GM21825 (cell line): Measurements from ENCODE around the gene GNAT1.
"Not testable (repeated sequence)": the region's sequence is repeated elsewhere in the genome, so short reads cannot be mapped to it uniquely, and the experiment has no call there.

ENCODE experiments used
- ATAC-seq: cut with Tn5 transposase; IDR thresholded peaks from one replicate; pipeline ENCODE4 v1.9.1; 2021; ENCODE audit warnings: mild to moderate bottlenecking, moderate library complexity; ENCODE audit not compliant: unreplicated experiment

GNAT1 gene

DNA sequence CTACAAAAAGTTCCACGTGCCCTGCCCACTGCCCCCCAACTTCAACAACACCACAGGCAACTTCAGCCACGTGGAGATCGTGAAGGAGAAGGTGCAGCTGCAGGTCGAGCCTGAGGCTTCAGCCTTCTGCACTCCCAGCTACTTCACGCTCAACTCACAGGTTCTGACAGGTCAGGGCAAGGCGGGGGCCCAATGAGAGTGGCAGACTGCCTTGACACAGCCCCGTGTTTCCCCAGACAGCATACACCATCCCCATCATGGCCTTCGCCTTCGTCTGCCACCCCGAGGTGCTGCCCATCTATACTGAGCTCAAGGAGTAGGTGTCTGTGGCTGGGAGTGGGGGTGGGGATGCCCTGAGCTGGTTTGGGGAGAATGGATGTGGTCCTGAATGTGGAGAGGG is 26.3 kb downstream of the GNAT1 start:
- ATAC-seq = no peak

DNA sequence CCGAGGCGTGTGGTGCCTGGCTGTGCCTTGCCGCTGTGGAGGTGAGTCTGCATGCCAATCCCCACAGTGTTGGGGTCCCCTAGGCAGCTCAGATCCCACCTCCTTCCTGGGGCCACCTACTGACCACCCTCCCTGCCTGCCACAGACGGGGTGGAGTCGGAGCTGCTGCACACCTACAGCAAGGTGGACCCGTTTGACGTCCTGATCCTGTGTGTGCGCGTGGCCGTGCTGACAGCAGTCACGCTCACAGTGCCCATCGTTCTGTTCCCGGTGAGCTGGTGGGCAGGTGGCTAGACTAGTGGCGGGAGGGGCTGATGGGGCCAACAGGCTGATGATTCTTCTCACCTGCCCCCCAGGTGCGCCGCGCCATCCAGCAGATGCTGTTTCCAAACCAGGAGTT is 27.0 kb downstream of the GNAT1 start:
- ATAC-seq = no peak

DNA sequence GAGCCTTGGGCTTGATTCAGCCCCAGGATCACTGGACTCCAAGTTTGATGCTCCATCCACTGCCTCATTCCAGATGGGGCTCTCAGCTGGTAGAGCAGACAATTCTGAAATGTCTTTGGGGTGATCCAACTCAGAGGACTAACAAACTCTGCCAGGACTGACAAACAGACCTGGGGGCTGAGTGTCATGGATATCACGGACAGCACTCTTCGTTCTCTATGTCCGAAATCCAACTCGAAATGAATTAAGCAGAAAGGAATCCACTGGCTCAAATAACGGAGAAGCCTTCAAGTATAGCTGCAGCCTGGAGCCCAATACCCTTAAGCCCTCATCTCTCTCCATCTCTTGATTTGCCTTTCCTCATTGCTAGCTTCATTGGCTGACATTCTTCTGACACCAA is 27.9 kb downstream of the GNAT1 start:
- ATAC-seq = no peak

DNA sequence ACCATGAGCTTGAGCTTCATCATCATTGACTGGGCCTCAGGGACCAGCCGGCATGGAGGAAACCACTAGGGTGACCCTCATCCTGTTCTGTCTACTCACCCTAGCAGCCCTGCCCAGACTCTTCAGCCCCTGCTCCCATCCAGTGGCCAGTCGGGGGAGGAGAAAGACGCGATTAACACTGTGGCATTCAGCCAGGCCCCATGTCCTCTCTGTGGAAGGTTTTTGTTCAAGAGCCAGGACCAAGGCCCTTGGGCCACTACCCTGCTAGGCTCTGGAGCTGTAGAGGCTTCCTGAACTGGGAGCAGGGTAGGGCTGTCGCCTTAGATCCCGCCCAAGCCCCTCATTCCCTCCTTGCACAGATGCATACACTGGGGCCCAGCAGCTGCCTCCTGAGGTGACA is 28.7 kb downstream of the GNAT1 start:
- ATAC-seq = no peak

DNA sequence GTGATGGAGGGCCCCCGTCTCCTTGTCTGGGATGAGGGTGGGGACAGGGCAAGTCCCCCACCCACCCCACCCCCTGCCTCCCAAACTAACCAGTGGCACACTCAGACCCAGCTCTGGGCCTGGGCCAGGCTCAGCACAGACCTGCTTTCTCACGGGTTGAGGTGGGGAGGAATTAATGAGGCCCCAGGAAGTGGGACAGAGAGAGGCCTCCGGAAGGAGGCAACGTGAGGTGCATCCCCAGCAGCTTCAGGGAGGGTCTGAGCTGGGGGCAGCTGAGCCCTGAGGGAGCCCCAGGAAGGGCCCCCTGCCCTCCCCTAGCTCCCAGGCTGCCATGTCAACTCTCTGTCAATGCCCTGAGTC is 29.6 kb downstream of the GNAT1 start:
- ATAC-seq = no peak

DNA sequence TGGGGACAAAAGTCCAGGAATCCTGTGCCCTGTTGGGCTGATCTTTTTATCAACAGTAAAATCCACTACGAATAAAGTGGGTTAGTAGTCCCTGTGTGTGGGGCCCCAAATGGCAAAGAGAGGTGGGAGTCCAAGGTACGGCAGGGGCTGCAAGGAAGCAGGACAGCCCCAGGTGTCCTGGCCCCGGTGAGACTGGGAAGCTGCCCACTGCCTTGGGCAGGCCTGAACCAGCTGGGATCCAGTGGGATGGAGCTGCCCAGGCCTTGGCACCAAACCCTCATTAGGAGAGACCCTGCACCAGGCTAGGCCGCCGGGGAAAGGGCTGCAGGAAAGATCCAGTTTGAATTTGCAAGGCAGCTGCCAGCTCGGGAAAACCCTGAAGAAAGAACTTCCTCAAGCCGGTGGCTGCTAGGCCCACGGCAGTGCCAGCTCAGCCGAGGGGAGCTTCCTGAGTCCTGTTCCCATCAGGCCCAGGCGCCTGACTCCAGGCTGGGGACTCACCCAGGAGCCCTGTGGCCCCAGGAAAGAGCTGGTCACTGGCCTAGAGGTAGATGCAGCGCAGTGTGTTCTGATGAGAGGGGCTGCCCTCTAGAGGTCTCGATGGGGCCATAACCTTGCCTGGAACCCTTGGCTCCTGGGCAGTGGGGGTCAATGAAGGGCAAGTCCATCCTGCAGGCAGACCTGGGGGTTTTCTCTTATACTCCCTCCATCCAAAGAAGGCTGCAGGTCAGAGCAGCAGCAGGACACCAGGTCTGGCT is 30.2 kb downstream of the GNAT1 start:
- no peak for ATAC-seq

DNA sequence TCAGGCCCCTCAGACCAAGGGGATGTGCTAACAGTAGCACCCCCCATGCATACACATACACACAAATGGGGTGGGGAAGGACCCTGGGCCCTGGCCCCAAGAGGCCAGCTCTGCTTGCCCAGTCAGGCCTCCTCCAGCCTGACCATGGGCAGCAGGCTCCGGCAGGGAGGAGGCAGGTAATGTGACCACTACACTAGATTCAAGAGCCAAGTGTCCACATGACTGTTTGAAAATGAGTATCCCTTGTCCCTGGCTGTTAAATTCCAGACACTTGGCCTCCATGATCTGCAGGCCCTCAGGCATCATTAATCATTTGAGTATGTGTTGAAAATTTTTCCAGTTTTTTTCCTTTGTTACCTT is 30.7 kb downstream of the GNAT1 start:
- no peak for ATAC-seq

DNA sequence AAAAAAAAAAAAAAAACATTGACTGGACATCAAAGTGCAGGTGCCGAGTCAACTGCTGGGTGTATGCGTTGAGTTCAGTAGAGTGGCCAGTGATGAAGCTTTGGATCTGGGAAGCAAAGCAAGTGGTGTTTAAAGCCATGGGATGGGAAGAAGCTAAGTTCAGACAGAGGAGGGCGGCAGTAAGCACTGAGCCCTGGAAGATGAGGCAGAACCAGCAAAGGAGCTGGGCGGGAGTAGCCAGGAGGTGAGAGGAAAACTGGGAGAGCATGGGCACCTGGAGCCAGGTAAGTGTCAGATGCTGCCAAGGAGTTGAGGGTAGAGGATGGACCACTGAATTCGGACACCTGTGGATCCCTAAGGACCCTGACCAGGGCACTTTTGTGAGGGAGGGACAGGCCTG is 33.2 kb downstream of the GNAT1 start:
- no peak for ATAC-seq

DNA sequence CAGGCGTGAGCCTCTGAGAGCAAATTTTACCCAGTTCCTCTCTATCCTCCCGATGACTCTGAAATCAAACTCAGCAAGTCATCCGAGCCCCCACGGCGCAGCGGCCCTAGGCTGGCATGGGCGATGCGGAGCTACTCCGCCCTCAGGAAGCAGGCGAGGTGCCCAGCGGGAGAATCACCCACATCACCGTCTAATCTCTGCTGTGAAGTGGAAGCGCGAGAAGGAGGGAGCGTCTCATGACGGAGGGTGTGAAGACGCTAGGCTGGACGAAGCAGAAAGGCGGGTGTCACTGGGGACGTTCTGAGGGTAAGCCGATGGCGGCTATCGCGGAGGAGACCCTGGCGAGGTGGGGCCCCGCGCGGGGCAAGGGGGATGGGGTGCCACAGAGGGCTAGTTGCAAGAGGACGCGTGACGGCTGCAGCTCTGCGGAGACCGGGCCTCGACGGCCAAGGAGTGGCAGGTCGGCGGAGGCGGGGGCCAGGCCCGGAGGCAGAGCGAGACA is 35.5 kb downstream of the GNAT1 start:
- peak; percentile 7 for ATAC-seq

DNA sequence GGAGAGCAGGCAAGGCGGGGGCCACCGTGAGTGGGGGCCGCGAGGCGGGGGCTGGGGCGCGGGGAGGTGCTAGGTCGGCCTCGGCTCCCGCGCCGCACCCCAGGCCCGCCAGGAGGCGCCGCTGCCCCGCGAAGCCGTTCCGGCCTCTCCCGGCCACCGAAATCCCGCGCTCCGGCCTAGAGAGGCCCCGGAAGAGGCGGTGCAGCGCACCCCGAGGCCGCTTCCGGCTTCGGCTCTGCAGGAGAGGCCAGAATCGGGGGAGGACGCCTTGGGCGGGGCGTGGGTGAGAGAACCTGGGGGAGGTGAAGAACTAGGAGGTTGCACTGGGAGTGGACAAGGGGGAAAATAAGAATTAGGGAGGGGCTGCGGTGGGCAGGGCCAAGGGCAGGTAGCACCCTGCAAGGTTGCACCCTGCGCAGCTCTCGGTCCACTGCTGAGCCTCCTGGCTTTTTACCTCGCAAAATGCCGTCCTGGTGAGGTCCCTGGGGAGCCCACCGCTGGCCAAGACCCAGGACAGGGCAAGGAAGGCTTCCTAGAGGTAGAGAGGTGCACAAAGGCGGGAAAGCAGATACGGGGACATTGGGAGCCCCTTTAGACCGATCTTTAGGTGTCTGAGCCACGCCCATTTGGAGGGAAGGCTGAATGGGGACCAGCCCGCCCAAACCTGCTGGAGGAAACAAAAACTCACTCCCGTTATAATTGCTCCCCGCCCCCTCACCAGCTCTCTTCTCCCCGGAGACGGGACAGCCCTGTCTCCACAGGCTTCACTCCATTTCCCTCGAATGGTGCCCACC is 36.2 kb downstream of the GNAT1 start:
- ATAC-seq = peak; percentile 85

DNA sequence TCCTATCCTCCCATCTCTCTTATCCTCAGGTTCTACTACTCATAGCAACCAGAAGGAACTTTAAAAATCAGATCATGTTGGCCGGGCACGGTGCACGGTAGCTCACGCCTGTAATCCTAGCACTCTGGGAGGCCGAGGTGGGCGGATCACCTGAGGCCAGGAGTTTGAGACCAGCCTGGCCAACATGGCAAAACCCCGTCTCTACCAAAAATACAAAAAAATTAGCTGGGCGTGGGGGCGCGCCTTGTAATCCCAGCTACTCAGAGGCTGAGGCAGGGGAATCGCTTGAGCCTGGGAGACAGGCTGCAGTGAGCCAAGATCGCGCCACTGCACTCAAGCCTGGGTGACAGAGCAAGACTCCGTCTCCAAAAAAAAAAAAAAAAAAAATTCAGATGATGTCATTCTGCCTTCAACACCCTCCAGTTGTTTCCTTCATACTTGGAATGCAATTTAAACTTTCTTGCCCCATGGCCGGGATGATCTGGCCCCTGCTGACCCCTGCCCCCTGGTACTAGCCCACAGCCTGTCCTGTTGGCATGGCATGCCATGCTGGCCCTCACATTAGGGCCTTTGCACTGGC is 36.9 kb downstream of the GNAT1 start:
- ATAC-seq = not testable (repeated sequence)

DNA sequence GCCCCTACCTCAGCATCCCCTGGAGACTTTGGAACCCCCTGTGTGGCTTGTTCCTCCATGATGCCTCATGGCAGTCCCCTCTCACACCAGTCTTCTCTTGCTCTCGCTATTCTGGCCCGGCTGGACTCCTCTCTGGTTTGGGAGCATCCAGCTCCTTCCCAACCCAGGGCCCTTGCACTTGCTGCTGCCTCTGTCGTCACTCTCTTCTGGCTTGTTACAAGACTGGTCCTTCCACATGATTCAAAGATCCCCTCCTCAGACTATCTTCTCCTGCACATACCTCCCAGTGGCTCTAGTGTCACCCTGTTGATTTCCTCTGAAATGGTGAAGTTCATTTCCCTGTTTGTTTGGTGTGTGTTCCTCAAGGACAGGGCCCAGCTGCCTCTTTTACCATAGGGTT is 38.1 kb downstream of the GNAT1 start:
- ATAC-seq = no peak

DNA sequence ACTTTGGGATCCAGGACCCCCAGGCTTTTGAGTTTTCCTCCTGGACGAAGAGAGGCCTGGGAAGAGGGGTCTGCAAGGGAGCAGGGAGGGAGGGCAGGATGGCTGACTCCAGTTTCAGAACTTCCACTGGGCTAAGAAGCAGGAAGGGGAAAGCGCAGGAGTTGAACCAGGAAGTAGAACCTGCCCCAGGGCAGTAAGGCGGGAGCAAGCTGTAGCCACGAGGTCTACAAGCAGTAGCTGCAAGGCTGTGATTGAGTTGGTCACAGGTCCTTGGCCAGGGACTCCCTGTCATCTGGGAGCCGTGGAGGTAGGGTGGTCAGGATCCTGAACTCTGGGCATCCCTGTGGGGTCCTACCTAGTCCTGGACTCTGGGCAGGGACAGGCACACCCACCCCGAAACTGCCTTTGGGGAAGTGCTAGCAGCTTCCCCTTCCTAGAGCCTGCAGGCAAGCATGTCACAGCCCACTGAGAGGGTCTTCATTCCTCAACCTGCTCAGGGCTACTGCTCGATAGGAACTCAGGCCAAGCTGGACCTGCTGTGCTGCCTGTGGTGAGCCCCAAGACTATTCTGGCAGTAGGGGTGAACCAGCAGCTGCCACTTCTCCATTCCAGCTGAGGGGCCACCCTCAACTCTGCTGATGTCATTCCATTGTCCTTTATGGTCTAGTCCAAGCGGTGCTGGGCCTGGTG is 38.8 kb downstream of the GNAT1 start:
- no peak for ATAC-seq

DNA sequence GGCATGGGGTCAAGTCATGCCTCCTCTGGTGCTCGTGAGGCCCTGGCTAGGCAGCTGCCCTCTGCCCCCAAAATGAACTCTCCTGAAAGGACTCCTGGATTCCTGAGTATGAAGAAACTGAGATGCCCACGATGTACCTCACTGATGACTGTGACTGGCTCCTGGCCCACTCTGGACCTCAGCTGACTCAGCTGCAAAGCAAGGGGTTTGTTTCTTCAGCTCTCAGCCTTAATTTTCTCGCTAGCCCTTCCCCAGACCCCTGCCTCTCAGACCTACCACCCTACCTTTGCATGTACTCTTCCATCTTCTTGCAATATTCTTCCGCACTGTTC is 39.4 kb downstream of the GNAT1 start:
- no peak for ATAC-seq

DNA sequence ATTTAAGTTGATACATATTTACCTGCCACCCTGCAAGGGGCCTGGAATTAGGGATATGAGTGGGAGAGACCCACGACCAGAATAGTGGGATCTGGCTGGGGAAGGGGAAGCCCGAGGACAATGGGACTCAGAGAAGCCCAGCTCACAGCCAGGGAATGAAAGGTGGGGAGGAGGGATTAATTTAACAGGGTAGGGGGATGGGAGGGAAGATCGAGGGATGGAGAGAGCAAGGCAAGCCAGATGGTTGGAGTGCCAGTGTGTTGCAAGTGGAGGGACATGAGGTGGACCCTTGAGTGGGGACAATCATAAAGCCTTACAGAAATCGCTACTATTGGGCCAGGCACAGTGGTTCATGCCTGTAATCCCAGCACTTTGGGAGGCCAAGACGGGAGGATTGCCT is 40.2 kb downstream of the GNAT1 start:
- no peak for ATAC-seq

DNA sequence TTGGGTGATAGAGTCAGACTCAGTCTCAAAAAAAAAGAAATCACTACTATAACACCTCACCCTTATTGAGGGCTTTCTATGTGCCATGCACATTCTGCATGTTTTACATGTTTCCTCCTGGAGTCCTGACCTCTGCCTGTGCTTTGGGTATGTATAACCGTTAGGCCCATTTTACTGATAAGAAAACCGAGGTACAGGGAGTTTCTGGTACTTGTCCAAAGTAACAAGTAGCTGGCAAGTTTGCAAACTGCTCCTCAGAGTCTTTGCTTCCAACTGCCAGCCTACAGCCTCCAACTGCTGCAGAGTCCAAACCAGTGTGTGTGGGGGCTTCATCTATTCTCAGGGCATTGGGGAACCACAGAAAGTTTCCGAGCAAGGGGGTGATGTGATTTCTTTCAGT is 40.9 kb downstream of the GNAT1 start:
- ATAC-seq = no peak

DNA sequence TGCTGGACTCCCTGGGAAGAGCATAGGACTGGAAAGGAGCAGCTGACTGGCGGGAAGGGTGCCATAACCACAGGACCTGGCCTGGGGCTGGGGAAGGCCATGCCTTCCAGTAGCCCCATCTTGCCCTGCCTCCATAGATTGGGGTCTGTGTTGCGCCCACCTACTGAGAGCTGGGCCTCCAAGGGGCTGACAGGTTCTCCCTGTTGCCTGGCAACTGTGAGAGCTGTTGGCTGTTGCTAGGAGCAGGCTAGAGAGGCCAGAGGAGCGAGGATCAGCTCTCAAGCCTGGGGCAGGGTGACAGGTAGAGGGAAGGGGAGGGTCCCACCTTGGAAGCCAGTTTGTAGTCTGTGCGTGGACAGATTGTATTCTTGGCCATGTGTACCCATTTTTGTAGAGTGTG is 41.8 kb downstream of the GNAT1 start:
- no peak for ATAC-seq

DNA sequence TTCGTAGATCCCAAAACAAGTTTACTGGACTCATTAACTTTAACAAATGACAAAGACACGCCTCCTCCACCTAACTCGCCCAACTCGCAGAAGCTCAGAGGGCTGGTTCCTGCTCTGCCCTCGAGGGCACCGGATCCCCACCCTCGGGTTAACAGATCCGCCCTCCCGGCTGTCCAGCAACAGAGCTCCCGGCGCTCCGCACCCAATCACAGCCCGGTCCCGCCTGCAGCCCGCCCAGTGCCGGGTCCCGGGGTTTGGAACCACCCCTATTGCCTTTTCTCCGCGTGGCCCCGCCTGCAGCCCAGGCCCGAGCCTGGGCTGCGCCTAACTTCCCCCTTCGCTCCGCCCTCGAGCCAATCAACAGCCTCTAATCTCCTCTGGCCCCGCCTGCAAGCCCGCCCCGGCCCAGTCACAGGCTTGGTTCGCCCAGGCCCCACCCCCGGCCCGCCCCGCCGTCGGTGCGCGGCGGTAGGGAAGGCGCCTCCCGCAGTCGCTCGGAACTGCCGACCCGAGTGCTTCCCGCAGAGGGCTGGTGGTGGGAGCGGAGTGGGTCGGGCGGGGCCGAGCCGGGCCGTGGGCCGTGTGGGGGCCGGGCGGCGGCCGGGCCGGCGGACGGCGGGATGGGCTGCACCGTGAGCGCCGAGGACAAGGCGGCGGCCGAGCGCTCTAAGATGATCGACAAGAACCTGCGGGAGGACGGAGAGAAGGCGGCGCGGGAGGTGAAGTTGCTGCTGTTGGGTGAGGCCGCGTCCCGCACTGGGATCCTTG is 44.5 kb downstream of the GNAT1 start, which contains the start of gene GNAI2:
Gene GNAI2, plus strand, starts transcription at position 489 of the 768 bp plus-strand sequence. Its CDS starts 132 bp downstream, at position 621.
- peak; percentile 90 for ATAC-seq

DNA sequence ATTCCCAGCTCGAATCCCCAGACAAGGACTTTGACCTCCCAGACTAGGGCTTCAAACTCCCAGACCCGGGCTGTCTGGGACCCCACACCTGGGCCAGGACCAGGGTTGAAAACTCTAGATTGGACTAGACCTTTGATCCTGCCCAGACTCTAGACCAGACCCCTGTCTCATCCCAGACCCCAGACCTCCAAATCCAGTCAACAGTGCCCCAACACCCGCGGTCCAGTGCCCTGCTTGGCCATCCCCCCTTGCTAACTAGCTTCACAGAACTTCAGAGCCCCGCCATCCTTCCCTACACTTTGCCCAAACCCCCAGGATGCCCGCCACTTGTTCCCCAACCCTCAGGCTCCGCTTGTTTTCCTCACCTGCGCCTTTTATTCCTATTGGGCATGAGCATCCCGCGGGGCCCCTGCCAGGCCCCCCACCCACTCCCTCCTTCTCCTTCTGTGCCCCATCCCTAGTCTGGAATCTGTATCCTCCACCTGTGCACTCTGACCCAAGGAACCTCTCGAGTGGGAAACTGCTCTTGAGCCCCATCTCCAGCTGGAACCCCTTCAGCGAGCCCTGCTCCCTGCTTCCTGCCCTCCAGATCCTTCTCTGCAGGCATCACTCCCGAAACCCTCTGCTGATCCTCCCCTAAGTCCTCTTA is 45.2 kb downstream of the GNAT1 start:
- no peak for ATAC-seq

DNA sequence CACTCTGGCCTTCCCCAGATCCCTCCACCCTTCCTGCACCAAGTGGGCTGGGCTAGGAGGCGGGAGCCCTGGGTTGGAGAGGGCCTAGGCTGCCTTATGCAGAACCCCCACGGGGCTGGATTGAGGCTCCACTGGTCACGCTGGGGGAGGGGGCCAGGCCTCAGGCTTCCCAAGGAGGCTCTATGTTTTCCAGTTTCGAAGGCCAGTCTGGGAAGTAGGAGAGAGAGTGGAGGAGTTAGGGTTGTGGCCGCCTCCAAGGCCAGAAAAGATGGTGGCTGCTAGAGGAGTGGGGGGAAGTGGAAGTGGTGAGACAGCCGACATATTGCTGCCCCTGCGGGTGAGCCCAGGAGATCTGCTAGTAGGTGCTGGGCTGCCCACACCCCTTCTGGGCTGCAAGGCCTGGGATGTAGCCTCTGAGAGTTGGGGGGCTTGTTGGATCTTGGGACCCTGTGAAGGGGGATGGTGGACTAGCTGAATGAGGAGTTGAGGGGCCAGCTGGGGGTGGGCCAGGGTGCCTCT is 45.8 kb downstream of the GNAT1 start:
- ATAC-seq = no peak
